ENCODE measurements around the gene LRTM2.

The LRTM2 gene

DNA sequence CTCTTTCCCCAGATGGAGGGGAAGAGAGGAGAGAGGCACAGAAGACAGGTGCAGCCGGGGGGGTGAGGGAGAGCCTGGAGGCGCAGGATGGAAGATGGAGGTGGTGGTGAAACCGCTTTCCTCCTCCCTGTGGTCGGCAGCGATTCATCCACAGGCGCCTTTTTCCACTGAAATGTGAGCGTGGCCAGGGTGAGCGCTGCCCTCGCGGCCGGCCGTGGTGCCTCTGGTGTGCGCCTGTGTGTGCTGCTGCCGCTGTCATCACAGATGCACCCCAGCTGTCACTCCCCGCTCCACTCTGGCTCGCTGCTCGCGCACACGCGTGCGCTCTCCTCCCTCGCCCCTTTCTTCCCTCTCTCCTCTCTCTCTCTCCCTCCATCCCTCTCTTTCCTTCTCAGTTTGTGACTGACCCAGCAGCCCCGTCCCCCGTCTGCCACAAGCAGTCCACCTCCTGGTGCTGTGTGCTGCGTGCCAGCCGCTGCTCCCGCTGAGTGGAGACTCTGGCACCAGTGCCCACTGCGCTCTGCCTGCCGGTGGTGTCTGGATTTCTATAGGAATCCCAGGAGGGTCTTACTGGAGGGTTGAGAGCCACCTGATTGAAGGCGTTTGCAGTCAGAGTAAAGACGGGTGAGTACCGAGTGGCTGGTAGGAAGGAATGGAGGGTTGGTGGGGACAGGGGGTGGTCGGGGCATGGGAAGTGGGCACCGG, at the start of gene LRTM2:
Gene LRTM2 (plus strand): TSS at position 375 of the 705 bp plus-strand sequence. CDS start 7,584 bp downstream, outside the sequence.
- no peak for DNase-seq (ENCODE audit: low read depth in 2 of 2, low spot score in 1 of 2)

DNA sequence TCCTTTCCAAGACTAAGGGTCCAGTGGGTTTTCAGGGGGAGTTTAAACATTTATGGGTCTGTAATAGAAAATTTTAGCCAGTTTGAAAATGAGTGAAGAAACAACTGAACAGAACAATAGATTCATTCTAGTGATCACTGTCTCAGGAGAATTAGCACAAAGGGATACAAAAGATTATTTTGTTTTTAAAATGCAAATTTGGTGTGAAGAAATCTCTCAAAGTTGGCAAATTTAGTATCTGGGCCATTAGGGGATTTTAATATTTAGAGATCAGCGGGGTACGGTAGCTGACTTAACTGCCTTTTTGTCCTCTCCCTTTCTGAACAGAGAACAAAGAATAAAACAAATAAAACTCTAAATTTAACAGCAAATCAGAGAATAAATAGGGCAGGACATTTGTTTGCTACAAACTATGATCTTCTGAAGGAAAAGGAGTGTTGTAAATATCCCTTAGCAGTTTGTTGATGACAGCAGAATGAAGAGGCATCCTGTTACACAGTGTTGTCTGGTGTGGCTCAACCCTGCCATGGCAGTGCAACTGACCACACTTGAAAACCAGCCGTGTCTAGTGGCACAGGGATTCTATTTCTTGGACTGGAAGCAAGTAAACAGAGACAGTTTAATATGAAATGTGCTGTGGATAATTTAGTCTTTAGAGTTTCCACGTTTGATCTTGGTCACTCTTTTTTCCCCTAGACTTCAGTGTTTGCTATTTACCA, 46.3 kb upstream of the LRTM2 start:
- DNase-seq (ENCODE audit: low read depth in 2 of 2, low spot score in 1 of 2) = no peak

DNA sequence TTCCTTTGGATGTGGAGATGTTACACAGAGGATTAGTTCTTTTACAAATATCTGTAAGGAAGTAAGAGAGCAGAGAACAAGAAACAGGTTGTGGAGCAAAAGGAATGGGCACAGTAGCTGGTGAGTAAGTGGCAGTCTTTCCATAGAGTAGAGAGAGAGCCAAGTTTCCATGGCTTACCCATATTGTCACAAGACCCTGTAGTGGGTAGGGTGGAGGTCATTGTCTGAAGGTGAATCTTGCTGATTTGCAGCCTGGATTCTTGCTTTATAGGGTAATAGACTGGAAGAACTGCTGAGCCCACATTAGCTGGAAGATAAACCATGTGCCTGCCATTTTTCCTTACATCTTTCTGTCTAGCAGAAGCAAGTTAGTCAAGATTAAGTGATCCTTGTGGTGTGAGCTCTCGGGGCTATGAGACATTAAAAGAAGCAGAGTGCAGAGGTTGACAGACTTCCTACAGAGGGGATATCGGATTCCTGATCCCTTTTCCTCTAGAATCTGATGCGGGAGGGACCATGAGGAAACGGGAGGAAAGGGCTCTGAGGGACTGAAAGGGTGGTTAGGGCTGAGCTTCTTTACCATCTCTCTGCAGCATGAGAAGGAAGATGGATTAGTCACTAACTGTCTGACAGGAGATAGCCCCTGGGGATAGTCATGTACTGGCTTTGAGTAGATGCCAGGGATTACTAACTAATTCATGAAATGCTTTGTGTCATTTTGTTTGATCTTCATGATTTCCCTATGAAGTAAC, 44.0 kb upstream of the LRTM2 start:
- DNase-seq (ENCODE audit: low read depth in 2 of 2, low spot score in 1 of 2) = no peak

DNA sequence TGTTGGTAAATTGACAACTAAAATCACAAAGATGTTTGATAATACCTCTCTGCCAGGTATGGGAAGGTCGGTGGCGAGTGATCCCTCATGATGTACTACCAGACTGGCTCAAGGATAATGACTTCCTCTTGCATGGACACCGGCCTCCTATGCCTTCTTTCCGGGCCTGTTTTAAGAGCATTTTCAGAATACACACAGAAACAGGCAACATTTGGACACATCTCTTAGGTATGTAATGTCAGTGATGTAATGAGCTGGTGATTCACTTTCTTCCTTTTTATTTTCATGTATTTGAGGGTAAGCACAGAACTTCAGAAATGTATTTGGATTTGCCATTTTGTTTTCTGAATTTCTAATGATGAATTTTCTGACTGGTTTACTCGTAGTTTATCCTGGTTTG, 42.6 kb upstream of the LRTM2 start:
- no peak for DNase-seq (ENCODE audit: low read depth in 2 of 2, low spot score in 1 of 2)

DNA sequence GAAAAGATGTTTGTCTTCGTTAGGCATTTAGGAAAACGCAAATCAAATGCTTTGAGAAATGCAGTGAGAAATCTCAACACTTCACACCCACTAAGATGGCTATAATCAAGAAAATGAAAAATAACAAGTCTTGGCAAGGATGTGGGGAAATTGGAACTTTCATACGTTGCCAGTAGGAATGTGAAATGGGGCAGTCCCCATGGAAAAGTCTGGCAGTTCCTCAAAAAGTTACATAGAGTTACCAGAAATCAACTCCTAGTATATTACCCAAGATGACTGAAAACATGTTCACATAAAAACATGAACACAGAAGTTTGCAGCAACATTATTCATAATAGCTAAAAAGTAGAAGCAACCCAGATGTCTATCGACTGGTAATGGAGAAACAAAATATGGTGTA, 41.5 kb upstream of the LRTM2 start:
- DNase-seq (ENCODE audit: low read depth in 2 of 2, low spot score in 1 of 2) = no peak

DNA sequence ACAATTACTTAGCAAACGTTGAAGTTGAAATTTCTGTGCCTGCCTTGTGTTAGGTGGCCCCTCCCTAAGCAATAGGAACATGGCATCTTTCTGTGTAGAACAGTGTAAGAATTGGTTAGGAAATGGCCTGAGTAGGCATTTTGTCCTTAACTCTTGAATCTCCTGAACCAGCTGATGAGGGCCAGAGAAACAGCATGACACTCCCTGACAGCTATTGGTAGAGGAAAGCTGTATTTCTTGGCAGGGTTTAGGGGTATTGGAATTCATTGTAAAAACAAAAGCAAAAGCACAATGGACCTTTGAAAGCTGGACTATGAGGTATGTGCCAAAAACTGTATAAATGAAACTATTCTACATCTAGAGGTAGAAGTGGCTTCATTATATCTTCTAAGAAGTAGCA, 40.6 kb upstream of the LRTM2 start:
- no peak for DNase-seq (ENCODE audit: low read depth in 2 of 2, low spot score in 1 of 2)

DNA sequence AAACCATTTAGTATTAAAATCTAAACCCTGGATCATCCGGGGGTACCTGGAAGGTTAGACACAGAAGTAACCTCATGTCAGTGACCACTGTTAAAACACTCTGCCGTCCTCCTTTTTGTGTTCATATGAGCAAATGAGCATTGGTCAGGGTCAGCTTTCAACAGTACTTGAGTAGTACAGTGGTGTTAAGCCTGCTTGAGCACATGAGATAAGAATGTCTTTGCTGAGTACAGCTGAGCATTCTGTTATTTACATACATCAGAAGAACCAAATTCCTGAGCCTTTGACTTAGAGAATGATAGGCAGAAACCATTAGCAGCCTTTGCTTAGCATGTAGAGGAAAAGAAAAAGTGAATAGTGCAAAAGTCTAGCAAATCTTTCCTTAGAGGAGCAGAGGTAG, 38.6 kb upstream of the LRTM2 start:
- no peak for DNase-seq (ENCODE audit: low read depth in 2 of 2, low spot score in 1 of 2)

DNA sequence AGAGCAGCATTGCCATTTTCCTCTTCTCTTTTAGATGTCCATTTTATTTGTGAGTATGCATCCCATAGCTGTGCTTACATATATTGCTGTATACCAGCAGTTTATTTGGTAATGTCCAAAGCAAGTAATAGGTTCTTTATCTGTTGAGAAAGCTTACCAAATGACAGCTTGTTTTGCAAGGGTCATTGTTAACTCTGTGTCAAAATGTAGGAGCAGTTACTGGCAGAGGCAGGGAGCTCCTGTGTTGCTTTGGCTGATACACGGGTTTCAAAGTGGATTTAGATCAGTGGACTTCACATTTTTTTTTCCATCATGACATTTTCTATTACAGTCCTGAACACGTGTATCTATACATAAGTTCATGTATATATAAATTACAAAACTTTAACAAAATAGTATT, 38.1 kb upstream of the LRTM2 start:
- no peak for DNase-seq (ENCODE audit: low read depth in 2 of 2, low spot score in 1 of 2)

DNA sequence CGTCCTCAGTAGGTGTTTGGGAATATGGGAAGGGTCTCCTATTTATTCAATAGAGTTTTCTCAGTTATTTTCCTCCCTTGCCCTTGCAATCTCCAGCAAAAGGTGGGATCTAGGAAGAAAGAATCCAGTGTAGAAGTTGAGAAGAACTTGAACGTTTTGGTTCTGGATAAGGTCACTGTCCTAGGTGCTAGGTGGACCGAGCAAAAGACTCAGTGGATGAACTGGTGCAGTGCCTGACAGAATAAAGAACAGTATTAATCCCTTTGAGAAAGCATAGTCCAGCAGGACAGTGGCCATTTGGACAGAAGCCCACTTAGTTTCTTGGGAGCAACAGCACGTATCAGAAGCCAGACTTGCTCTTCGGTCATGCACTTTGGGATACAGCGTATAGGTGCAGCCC, 32.7 kb upstream of the LRTM2 start:
- no peak for DNase-seq (ENCODE audit: low read depth in 2 of 2, low spot score in 1 of 2)

DNA sequence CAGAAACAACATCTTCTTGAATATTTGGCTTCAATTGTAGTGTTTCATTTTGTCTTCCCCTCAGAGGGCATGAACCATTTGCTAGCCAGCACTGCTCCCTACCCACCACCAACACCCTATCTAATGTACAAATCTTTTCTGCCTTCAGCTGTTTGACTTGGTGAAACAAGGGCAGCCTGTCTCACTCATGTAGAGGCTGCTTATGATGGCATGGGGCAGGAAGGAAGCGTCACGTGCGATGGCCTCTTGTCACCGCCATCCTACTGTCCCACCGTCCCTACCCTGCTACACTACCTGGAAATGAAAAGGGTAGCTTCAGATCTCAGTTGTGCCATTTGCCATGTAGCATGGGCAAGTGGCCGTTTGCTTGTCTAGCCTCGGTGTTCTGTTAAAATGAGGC, 29.9 kb upstream of the LRTM2 start:
- no peak for DNase-seq (ENCODE audit: low read depth in 2 of 2, low spot score in 1 of 2)

DNA sequence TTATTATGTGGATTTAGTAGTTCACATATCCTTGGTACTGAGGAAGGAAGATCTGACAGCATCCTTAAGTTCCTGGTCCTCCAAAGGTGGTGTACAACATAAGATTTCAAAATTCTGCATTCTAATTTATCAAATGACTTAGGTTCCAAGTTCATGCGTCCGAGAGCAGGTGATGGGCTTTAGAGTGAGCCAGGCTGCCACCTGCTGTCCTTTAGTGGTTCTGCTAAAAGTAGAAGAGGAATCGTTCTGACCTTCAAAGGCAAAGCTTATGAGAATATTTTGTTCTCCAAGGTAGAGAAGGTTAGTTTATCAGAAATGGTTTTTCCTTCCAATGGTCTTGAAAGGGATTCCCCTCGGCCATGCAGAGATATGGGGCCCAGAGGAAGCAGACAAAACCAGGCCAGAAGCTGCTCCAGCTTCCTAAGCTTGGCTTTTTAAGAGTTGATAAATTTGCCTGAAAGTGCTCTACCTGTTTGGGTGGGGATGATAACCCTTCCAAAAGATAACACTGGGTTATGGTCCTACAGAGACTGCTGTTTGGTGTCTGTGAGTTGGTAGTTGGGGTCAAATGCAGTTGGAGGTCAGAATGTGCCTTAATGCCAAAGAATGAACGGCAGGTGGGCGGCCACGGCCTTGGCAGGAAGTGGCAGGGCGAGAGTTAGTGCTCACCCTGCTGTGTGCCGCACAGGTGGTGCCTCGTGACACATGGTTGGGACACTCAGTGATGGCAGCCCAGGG, 29.1 kb upstream of the LRTM2 start:
- DNase-seq (ENCODE audit: low read depth in 2 of 2, low spot score in 1 of 2) = peak; percentile 35 to 40

DNA sequence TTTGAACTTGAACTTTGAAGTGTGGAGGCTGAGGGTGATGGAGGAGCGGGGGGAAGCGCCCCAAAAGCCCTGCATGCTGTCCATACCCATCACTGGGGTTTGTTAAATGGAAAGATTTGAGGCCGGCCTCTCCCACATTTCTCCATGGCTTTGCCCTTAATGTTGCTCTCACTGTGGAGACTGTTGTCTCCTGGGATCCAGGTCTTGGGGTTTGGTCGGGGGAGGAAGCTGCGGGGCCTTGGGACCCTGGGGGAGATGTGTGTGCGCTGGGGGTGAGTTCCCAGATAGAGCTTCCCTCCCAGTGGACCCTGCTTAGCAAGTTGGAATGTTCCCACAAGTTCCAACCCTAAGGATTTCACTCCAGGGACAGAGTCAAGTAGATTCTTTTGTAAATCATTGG, 28.0 kb upstream of the LRTM2 start:
- no peak for DNase-seq (ENCODE audit: low read depth in 2 of 2, low spot score in 1 of 2)

DNA sequence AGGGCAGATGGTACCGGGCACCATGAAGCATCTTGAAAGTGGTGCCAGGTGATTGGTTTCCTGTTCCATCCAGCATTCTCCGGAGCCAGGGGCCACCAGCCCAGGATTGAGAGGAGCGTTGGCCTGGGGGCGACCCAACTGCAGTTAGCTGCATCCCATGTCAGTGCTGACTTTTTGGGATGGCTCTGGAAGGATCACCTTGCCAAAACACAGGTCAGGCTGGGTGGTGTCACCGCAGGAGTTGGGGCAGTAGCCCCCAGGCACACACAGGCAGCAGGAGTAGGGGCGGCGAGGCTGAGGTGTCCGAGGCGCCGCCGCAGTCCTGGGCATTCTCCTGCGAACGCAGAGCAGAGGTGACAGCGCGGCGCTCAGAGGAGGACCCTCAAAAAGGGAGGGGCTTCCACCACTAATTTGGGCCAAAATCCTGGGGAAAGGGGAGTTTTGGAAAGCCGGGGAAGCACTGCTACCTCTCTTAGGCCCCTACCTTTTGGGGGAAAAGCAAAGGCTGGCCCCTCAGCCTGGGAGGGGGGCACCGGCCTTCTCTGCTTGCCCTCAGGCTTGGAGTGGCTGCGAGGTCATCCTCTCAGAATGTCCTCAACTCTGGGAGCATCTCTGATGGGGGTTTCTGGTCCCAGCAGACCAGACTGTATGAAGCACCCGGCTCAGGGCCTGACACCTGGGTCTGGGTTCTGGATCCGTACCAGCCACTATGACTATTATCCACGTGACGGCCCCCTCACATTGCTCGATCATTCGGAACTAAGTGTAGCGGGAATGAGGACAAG, 26.7 kb upstream of the LRTM2 start:
- DNase-seq (ENCODE audit: low read depth in 2 of 2, low spot score in 1 of 2) = no peak

DNA sequence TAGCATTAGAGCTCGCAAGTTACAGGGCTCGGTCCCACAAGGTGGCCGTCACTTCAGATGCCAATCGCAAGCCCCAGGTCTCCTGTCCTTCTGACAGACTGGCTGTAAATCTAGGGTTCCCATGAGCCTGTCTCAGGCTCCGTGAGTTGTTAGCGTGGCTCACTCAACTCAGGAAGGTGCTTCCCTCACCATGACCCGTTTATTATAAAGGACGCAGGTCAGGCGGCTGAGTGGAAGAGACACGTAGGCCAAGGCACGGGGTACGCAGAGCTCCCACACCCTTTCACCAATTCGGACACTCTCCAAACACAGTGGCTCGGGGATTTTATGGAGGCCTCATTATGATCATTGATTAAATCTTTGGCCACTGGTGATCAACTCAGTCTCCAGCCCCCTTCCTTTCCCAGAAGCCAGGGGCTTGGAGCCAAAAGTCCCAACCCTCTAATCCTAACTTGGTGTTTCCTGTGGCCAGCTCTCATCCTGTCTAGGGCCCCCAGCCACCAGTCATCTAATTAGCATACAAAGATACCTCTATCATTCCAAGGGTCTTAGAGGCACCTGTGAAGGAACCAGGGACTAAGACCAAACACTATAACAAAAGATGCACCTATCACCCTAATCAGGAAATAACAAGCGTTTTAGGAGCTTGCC, 25.8 kb upstream of the LRTM2 start:
- DNase-seq (ENCODE audit: low read depth in 2 of 2, low spot score in 1 of 2) = no peak

DNA sequence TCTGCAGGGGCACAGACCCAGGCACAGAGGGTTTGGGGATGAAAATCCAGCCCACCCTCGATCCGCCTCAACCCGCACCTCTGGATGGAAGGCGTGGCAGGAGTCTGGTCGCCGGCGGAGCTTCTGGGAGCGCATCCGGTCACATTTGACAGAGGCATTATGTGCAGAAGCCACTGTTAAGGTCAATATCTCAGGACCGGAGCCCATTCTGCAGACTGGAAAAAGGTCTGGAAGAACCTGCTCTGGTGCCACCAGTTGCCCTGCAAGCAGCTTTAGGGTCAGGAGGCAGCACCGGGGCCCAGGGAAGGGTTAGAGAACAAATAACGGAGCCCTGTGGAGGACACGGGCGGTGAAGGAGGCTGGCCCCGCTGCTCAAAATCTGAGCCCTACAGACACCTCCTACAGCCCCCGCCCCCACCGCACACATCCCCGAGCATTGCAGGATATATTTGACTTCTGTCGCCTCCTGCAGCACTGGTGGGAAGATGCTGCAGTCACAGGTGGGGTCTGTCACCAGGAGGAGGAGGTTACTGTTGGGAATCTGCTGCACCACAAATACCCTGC, 25.1 kb upstream of the LRTM2 start:
- no peak for DNase-seq (ENCODE audit: low read depth in 2 of 2, low spot score in 1 of 2)

DNA sequence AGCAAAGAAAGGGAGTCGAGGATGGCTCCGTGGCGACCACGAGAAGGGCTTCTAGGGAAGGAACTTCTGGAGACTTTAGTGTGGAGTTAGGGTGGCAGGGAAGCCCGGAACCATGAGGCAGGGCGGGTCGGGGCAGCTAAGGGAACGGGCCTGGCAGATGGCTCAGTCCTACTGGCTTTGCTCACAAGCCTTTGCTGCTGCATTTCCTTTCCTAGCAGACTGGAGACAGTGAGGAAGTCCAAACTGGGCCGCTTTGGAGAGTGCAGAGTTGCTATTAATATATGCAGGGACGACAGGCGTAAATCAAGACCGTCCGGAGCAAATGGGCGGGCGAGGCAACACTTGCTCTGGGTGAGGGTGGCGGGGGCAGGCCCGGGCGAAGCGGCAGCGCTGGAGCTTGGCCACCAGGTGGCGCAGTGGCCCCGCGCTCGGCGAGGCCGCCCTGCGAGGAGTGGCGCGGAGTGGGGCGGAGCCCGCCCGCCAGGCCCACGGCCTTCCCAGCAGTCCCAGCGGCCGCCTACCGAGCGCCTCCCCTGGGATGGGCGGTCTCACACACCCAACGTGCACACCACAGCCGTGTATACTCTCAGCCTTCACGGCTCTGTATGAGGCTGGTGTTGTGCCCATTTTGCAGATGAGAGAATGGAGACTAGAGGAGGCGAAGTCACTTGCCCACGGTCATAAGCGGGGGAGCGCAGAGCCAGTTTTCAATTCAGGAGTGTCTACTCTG, 24.4 kb upstream of the LRTM2 start:
- peak; percentile 82 to 90 for DNase-seq (ENCODE audit: low read depth in 2 of 2, low spot score in 1 of 2)

DNA sequence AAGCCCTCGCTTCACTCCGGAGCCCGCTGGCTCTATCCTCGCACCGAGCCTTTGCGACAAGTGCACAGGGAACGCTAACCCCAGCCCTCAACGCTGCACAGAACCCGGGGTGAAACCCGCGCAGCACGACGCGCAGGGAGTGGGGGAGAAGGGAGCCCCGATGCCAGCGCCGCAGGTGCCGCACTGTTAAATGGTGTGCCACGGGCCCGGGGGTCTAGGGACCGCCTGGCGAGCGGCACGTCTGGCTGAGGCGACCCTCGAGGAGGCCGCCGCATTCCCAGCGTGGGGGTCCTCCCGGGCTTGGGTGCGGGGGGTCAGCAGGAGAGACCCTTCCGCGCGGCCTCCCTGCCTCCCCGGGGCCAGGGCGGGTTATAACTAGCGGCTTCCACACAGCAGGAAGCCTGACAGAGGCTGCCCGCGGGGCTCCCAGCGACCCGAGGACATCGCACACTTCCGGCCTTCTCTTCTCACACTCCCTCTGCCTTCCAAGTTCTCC, 23.8 kb upstream of the LRTM2 start:
- no peak for DNase-seq (ENCODE audit: low read depth in 2 of 2, low spot score in 1 of 2)

DNA sequence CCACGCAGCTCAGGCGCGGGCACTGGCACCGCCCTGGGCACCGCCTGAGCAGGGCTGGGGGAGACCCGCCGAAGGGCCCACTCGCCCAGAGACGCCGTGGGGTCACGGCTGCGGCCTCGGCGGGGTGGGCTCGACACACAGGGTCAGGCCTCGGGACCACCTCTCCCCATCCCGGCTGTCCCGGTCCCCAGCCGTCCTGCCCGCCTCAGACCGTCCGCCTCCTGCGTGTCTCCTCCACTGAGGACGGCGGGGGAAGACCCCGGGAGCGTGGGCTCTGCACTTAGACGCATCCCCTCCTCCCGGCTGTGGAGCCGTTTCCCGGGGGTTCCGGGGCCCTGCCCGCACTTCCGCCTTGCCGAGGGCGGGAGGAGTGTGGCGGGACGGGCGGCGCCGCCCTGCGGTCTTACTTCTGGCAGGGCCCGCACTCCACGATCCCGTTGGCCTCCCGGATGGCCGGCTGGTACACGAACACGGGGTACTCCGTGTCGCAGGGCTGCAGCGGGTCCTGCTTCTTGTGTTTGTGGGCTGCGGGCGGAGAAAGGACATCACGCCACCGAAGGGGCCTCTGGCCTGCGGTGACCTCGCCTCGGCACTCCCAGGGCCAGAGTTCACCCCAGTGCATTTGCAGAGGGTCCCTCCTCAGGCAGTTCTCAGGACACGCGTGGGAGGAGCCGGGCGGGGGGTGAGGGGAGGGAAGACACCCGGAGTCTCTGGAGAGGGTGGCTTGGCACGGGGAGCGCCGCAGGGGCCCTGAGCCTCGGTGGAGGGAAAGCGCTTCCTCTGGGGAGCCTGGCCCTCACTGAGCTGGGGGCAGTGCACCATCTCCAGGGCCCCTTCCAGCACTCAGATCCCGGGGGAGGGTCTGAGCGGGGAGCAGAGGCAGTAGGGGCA, 23.1 kb upstream of the LRTM2 start:
- peak; percentile 11 to 24 for DNase-seq (ENCODE audit: low read depth in 2 of 2, low spot score in 1 of 2)

All from stimulated activated CD8-positive, alpha-beta memory T cell treated with anti-CD3 and anti-CD28 coated beads, Interleukin-4, amount 100 ng/mL, for 4 hours (primary cell).